GM19397 (cell line): ENCODE results near the gene CDKN2AIPNL.
A peak's percentile ranks its signal among the peaks of the same experiment; 100 is the strongest.
"Not testable (repeated sequence)": the region's sequence is repeated elsewhere in the genome, so short reads cannot be mapped to it uniquely, and the experiment has no call there.

Source experiments
- ATAC-seq: cut with Tn5 transposase; IDR thresholded peaks from one replicate; pipeline ENCODE4 v1.9.1; 2021; ENCODE audit warnings: mild to moderate bottlenecking, moderate library complexity; ENCODE audit not compliant: unreplicated experiment

CDKN2AIPNL gene

GRCh38 chr5:134403951-134404350 is 7.7 kb downstream of the CDKN2AIPNL start:
- ATAC-seq = no peak

- ATAC-seq = no peak
These were observed 13.0 kb downstream of the CDKN2AIPNL start for GRCh38 chr5:134398609-134399155.

- ATAC-seq = no peak
These were observed 14.5 kb downstream of the CDKN2AIPNL start for GRCh38 chr5:134397196-134397595.

- no peak for ATAC-seq
These were observed 15.4 kb downstream of the CDKN2AIPNL start for GRCh38 chr5:134396274-134396673.

- no peak for ATAC-seq
These were observed 16.7 kb downstream of the CDKN2AIPNL start for GRCh38 chr5:134394932-134395331.

GRCh38 chr5:134392301-134392700 is 19.4 kb downstream of the CDKN2AIPNL start:
- no peak for ATAC-seq

- no peak for ATAC-seq
These were observed 24.2 kb downstream of the CDKN2AIPNL start for GRCh38 chr5:134387443-134387842.

GRCh38 chr5:134383980-134384697 is 27.5 kb downstream of the CDKN2AIPNL start:
- ATAC-seq = no peak

GRCh38 chr5:134382204-134382603 is 29.5 kb downstream of the CDKN2AIPNL start:
- not testable (repeated sequence) for ATAC-seq

- ATAC-seq = no peak
These were observed 31.3 kb downstream of the CDKN2AIPNL start for GRCh38 chr5:134380346-134380745.

GRCh38 chr5:134374232-134374631 is 37.4 kb downstream of the CDKN2AIPNL start:
- ATAC-seq = no peak

- not testable (repeated sequence) for ATAC-seq
These were observed 38.0 kb downstream of the CDKN2AIPNL start for GRCh38 chr5:134373633-134374032.

- peak; percentile 2 for ATAC-seq
These were observed 39.8 kb downstream of the CDKN2AIPNL start for GRCh38 chr5:134371834-134372340.

- ATAC-seq = peak; percentile 75
These were observed 40.5 kb downstream of the CDKN2AIPNL start, which contains the start of gene UBE2B for GRCh38 chr5:134370871-134371833. UBE2B (plus strand) TSS chr5:134371569; CDS start chr5:134371596, 27 bp downstream.

GRCh38 chr5:134370311-134370870 is 41.3 kb downstream of the CDKN2AIPNL start:
- peak; percentile 3 for ATAC-seq

GRCh38 chr5:134365604-134366003 is 46.1 kb downstream of the CDKN2AIPNL start:
- ATAC-seq = no peak

- no peak for ATAC-seq
These were observed 56.0 kb downstream of the CDKN2AIPNL start for GRCh38 chr5:134355681-134356080.
